ENCODE results near the gene MALRD1.

The MALRD1 gene

GRCh38 chr10:19048489-19048888, at the start of gene MALRD1:
MALRD1 (plus strand) TSS chr10:19048801; CDS start chr10:19048939, 138 bp downstream.
- no peak for DNase-seq

GRCh38 chr10:19003341-19003740, 45.3 kb upstream of the MALRD1 start:
- no peak for DNase-seq

DNA sequence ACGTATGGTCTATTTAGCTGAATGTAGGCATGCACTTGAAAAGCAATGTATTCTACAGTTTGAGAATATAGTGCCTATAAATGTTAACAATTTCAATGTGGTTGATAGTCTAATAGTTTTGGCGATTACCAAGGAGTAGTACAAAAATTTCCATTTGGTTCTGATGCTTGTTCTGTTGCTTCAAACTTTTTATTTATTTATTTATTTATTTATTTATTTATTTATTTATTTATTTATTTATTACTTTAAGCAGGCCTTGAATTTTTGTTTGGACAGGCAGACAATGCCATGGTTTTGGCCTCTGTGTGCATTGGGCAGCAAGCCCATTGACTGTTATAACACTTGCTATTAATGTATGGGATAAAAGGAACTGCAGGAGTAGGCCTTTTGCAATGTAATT, 36.5 kb upstream of the MALRD1 start:
- DNase-seq = no peak

DNA sequence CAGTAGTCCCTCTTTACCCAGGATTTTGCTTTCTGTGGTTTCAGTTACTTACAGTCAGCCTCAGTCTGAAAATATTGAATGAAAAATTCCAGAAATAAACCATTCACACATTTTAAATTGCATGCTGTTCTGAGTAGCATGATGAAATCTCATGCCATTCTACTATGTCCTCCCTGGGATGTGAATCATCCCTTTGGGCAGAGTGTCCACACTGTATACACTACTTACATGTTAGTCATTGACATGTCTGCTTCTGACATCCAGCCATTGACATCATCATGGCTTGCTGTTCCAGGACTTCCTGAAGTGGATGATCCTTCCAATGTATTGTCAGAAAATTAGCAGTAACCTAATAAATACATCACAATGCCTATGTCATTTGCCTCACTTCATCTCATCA, 34.6 kb upstream of the MALRD1 start:
- no peak for DNase-seq

DNA sequence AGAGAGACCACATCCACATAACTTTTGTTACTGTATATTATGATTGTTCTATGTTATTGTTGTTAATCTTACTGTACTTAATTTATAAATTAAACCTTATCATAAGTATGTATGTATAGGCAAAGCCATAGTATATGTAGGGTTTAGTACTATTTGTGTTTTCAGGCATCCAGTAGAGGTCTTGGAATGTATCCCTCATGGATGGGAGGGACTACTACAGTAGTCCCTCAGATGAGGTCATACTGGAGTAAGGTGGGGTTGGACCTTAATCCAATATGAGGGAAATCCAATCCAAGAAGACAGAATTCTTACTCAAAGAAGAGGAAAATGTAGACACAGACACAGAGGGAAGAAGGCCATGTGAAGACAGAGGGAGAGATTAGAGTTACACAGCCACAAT, 34.1 kb upstream of the MALRD1 start:
- no peak for DNase-seq

GRCh38 chr10:19017116-19017890, 31.3 kb upstream of the MALRD1 start:
- no peak for DNase-seq

GRCh38 chr10:19021162-19021561, 27.4 kb upstream of the MALRD1 start:
- no peak for DNase-seq

- DNase-seq = no peak
Measured at GRCh38 chr10:19024611-19025010, 24.0 kb upstream of the MALRD1 start.

DNA sequence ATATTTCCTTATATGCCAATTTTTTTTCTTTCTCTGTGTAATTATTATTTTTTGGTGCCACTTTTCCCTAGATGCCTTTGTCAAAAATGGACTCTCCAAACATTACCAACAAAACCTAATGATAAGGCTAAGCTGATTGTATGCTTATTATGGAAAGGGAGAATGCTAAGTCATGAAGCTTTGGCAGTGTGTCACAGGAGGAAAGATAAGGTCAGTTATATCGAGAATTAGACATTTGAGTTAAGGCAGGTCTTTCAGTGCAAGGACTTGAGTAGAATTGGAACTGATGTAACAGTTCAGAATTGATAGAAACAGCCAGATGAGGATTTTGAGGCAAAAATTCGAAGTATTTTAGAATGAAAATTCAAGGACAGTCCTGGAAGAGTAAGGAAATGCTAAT, 16.8 kb upstream of the MALRD1 start:
- no peak for DNase-seq

DNA sequence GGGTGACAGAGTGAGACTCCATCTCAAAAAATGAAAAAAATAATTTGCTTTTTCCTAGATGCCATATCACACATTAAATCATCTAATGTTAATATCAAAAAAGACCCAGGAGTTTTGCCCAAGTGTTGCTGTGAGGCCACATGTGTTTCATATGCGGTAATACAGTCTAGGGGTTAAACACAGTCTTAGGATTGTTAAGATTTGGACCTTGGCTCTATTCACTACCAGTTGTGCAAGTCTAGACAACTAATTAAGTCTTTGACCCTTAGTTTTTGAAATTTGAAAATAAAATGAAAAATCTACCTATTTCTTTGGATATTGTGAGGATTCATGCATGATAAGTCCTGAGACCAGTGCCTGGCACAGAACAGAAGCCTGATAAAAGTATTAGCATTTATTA, 14.9 kb upstream of the MALRD1 start:
- DNase-seq = no peak

- no peak for DNase-seq
Measured at GRCh38 chr10:19041171-19041570, 7.4 kb upstream of the MALRD1 start.

GRCh38 chr10:19043431-19043830, 5.2 kb upstream of the MALRD1 start:
- DNase-seq = no peak

- DNase-seq = no peak
Measured at GRCh38 chr10:19046679-19047078, 1.9 kb upstream of the MALRD1 start.

DNA sequence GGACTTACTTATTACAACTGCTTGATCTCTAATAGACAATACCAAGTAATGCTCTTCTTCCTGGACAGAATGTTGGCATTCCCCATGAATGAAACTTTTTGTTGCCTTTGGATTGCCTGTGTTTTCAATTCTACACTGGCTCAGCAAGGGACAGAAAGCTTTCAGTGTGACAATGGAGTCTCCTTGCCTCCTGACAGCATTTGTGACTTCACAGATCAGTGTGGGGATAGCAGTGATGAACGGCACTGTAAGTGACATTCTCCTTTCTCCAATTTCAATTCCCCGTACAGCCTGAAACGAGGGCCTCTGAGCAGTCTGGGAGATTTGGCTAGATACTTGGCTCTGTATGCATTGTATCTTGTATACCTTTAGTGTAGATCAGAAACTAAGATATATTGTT, 290 bp downstream of the MALRD1 start:
- no peak for DNase-seq

- no peak for DNase-seq
Measured at GRCh38 chr10:19049567-19049966, 966 bp downstream of the MALRD1 start.

GRCh38 chr10:19054289-19054835, 5.8 kb downstream of the MALRD1 start:
- DNase-seq = no peak

GRCh38 chr10:19058046-19058445, 9.4 kb downstream of the MALRD1 start:
- DNase-seq = no peak

GRCh38 chr10:19063986-19064385, 15.4 kb downstream of the MALRD1 start:
- no peak for DNase-seq

- DNase-seq = no peak
Measured at GRCh38 chr10:19071946-19072345, 23.3 kb downstream of the MALRD1 start.

- no peak for DNase-seq
Measured at GRCh38 chr10:19077276-19077675, 28.7 kb downstream of the MALRD1 start.

DNA sequence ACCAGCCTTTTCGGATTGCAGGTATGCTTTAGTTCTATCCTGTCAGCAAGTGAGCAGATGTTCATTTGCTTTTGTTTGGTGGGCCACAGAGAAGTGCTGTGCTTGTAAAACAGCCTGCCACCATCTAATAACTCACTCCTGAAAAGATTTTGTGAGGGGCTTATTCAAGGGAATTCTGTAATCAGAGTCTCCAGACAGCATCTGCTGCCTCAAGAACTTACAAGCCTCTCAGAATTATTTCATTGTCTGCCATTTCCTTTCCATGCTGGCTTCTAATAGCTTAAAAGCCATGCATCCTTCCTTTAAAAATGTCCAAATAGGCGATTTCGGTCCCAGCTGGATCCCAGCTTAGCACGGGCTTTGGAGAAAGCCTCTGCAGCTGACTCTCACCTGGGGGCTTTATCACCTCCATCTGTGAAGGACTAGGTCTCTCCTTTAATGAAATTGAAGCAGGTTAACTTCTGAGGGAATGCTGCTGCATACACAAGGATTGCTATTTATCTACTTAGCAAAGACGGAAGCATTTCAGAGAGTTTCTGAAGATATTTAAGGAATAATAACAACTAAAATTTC, 48.0 kb downstream of the MALRD1 start:
- no peak for DNase-seq

DNA sequence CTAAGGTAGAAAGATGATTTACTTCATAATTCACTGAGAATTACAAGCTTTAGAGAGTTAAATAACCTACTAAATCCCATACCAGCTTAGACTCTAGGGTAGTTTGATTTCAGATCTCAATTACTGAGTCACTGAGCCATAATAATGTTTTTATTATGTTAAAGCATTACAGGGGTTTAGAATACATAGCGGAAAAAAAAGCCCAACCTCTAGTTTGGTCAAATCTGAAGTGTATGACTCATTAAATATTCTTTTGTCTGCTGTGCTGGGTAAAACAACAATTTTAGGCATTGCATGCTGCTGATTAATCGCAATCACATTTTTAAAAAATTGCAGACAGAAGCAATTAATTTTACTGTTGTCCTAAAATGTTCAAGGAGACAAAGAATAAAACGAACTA, 48.5 kb downstream of the MALRD1 start:
- DNase-seq = no peak

GRCh38 chr10:19098803-19099202, 50.2 kb downstream of the MALRD1 start:
- no peak for DNase-seq

GRCh38 chr10:19107406-19107805, 58.8 kb downstream of the MALRD1 start:
- no peak for DNase-seq

Measured in CD4-positive, alpha-beta T cell treated with Interleukin-17A for 1 hour (primary cell).